ENCODE data around the gene ADIPOR2. TPM values are rescaled to one million over a fixed set of nuclear protein-coding genes. Genes with fewer than 3 reads are reported as not detected.

ADIPOR2 gene
- polyA plus RNA-seq, 1 experiment, result 17.5 TPM

DNA sequence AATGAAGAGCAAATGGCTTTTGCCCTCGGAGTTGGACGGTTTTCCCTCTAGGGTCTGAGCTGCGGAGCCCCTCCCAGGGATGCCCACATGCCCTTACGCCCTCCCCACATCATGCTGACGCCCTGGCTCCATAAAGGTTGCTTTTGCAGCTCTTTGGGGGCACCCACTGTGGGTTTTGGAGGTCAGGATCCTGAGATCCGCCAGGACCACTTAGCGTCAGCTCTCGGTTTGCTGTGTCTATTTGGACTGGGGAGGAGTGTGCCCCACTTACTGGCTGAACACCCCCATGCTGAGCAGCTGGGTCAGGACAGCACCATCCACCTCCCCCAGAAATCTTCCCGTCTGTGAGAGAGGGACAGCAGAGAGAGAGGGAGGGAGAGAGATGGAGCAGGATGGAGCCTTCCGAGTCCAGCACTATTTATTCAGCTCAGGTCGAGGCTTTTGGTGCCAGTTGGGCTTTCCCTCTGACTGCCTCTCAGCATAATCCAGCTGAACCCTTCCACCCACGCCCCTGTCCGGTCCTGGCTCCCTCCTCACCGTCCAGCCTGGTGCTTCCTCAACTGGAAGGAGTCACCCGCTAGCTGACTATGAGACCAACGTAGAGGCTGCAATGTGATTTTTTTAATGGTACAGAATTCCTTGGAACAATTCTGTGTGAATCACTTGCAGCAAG is 110.6 kb downstream of the ADIPOR2 start:
- TF ChIP-seq, protein P1, sequence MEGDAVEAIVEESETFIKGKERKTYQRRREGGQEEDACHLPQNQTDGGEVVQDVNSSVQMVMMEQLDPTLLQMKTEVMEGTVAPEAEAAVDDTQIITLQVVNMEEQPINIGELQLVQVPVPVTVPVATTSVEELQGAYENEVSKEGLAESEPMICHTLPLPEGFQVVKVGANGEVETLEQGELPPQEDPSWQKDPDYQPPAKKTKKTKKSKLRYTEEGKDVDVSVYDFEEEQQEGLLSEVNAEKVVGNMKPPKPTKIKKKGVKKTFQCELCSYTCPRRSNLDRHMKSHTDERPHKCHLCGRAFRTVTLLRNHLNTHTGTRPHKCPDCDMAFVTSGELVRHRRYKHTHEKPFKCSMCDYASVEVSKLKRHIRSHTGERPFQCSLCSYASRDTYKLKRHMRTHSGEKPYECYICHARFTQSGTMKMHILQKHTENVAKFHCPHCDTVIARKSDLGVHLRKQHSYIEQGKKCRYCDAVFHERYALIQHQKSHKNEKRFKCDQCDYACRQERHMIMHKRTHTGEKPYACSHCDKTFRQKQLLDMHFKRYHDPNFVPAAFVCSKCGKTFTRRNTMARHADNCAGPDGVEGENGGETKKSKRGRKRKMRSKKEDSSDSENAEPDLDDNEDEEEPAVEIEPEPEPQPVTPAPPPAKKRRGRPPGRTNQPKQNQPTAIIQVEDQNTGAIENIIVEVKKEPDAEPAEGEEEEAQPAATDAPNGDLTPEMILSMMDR (IDR thresholded peaks at IDR 0.05; ENCODE audit: insufficient read depth, low read depth, low read length), result no peak
- peaks cover 2% of the 10 kb centered on the region; the same call in 1 of the 2 replicates for H3K27me3 ChIP-seq (ENCODE audit: control insufficient read depth, insufficient read depth, low read length)
- no peak for DNase-seq (ENCODE audit: low read depth)
- H3K4me3 ChIP-seq (ENCODE audit: low read depth, low read length), result no peak overlapping the region
- no peaks in the 10 kb centered on the region for H3K36me3 ChIP-seq (ENCODE audit: control insufficient read depth, insufficient read depth, low read length)
- ChIA-PET POLR2A (no interaction called here), CTCF (interaction anchor here (0.8 to 1.4 kb wide), 3 partner anchors 13 to 138 kb away, joined by 4 to 6 read pairs (median 5); no protein-coding TSS in a partner anchor)

DNA sequence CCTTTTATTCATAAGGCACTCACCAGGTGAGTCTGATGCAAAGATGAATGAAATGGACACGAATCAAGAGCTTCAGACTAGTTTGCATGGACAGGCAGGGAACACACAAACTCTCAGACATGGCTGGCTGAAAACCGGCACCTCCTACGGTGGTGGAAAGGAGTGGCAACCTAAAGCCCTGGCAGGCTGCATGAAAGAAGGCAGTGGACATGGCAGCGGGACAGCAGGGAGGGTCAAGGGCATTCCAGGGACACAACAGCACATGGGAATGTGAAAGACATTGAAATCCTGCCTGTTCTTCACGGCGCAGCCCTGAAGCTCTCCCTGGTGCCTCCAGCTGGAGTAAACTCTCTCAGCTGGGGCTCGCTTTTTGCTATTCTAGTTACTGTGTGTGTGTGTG is 112.9 kb downstream of the ADIPOR2 start:
- TF ChIP-seq, protein P1 (IDR thresholded peaks at IDR 0.05; ENCODE audit: insufficient read depth, low read depth, low read length), result no peak
- CTCF ChIA-PET, result no interaction called here
- Histone ChIP-seq H3K27me3 (ENCODE audit: control insufficient read depth, insufficient read depth, low read length) (peaks cover 2% of the 10 kb centered on the region; the same call in 1 of the 2 replicates), H3K36me3 (ENCODE audit: control insufficient read depth, insufficient read depth, low read length) (no peaks in the 10 kb centered on the region), H3K4me3 (ENCODE audit: low read depth, low read length) (no peak overlapping the region)
- POLR2A ChIA-PET, result no interaction called here
- DNase-seq (ENCODE audit: low read depth), result no peak

DNA sequence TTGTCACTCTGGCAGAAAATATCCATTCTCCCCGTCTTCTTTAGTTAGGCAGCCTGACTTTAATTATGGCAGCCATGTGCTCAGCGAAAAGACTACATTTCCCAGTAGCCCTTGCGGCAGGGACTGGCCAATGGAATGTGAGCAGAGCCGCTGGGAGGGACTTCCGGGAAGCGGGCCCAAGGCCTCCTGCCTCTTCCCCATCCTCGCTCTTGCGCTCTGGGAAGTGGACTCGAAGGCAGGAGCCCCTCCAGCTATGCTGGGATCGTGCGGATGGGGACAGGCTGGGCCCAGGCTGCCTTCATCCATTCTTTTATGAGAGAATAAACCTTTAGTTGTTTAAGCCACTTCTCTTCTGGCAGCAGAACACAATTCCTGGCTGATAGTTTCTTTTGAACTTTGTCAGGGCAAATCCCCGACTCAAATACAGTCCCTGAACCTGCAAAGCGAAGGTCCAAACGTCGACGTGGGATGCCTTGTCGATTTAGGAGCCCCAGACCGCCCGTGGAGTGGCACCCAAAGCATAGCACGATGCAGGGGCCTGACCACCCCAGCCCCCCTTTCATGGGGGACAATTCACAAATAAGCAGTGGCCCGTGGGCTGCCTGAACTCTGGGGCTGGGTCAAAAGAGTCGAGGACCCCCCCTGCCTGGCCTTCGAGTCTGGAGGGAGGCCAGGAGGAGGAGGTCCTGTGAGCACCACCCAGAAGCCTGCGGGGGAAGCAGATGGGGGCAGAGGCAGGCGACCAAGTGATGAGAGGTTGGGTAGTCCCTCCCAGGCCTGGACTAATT is 113.9 kb downstream of the ADIPOR2 start:
- Histone ChIP-seq H3K4me3 (ENCODE audit: low read depth, low read length) (no peak overlapping the region), H3K27me3 (ENCODE audit: control insufficient read depth, insufficient read depth, low read length) (peaks cover 2% of the 10 kb centered on the region; the same call in 1 of the 2 replicates), H3K36me3 (ENCODE audit: control insufficient read depth, insufficient read depth, low read length) (no peaks in the 10 kb centered on the region)
- TF ChIP-seq, protein P1 (IDR thresholded peaks at IDR 0.05; ENCODE audit: insufficient read depth, low read depth, low read length), result no peak
- DNase-seq (ENCODE audit: low read depth), result peak; percentile 51
- CTCF ChIA-PET, result no interaction called here
- POLR2A ChIA-PET, result no interaction called here

DNA sequence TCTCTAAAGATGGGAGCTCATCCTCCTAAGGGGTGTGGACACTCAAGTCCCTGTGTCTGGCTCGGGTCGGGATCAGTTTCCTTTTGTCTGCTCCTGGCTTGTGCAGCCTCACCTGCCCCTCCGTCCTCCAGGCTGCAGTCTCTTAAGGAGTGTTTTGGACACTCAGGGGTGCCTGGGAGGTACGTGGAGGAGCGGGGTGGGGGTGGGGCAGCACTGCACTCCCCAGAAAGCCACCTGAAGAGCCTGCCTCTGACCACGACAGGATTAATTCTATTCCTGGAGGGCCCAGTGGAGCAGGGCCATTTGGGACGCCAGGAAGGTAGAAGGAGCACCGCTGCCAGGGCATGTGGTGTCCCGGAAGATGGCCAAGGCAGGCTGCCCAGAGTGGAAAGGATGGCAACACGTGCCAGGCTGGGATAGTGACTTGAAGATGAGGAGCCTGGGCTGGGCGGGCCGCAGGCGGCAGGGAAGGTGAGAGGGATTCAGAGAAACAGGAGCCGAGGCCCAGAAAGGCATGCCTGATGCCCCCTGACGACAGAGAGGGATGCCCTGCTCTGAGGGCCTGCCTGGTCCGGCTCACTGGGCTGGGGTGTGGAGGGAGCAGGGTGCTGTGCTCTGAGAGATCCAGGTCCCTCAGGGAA is 114.7 kb downstream of the ADIPOR2 start:
- Histone ChIP-seq H3K36me3 (ENCODE audit: control insufficient read depth, insufficient read depth, low read length) (no peaks in the 10 kb centered on the region), H3K4me3 (ENCODE audit: low read depth, low read length) (no peak overlapping the region), H3K27me3 (ENCODE audit: control insufficient read depth, insufficient read depth, low read length) (peaks cover 2% of the 10 kb centered on the region; the same call in 1 of the 2 replicates)
- TF ChIP-seq, protein P1 (IDR thresholded peaks at IDR 0.05; ENCODE audit: insufficient read depth, low read depth, low read length), result no peak
- ChIA-PET CTCF (no interaction called here), POLR2A (no interaction called here)
- no peak for DNase-seq (ENCODE audit: low read depth)
